ENCODE data around the gene CFP.

GRCh38 chrX:47576021-47576898 is 53.5 kb downstream of the CFP start:
- TF ChIP-seq CTCF (IDR thresholded peaks at IDR 0.05) (no peak), ZFX (IDR thresholded peaks at IDR 0.05; ENCODE audit: borderline replicate concordance) (no peak)
